ENCODE measurements around the gene PDE5A. TPM values are rescaled to one million over a fixed set of nuclear protein-coding genes. Genes with fewer than 3 reads are reported as not detected.

PDE5A gene
- total and polyA plus RNA-seq, 12 donors: 1.5 to 17.4 (median 9.9) TPM

DNA sequence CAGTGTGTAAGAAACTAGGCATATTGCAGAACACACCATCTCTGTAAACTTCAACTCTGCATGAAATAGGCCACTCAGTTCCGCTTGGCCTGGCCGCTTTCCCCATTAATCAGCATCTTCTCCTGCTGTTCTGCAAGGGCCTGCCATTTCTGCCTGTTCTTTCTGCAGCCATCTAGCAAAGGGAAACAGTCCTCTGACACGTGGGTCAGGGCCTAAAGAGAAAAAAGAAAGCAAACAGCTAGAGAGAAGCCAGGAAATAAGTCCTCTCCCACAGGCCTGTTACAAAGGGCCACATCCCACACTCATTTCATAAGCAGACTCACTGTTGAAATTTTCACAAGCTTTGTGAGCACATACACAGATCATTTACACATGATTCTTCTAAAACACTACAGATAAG, 130.1 kb downstream of the PDE5A start:
- intact Hi-C loops (cut with DNase I): loop anchor here in 2 of 10 donors (10.0 kb wide), 1 partner anchor 184 kb away; no protein-coding TSS in a partner anchor
- WGBS, 2 donors: 50 to 61% methylated on average over 3 of the region's 3 CpGs

DNA sequence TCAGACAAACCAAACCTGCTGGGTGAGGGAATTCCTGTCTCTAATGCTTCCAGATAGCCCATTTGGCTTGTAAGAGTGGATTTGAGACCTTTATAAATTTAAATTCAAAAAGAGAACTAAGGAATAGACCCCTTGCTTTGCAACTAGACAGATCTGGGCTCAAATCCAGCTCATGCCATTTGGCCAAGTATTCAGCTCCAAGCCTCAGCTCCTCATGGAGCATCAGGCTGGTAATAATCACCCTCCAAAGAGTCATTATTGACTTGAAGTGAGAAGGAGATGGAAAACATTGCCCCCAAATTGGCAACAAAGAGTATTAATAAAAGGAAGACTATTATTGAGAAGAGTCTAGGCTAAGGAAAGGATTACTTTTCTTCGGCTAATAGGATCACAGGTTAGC, 134.7 kb downstream of the PDE5A start:
- Histone ChIP-seq H3K27ac (no peak overlapping the region), H3K36me3 (peaks cover 0 to 67% (median 20%) of the 10 kb centered on the region in 9 donors), H3K9me3 (no peaks in the 10 kb centered on the region), H3K27me3 (no peaks in the 10 kb centered on the region), H3K4me1 (no peaks in the 10 kb centered on the region), H3K4me3 (no peak overlapping the region)
- 91 to 97% methylated on average over 1 of the region's 1 CpG for WGBS, 2 donors
- intact Hi-C loops (cut with DNase I): loop anchor here in 3 of 10 donors (5.0 to 10.0 kb wide), 2 partner anchors 179 to 182 kb away; no protein-coding TSS in a partner anchor
- ATAC-seq: no peak
- DNase-seq: no peak
- TF ChIP-seq, protein P1, sequence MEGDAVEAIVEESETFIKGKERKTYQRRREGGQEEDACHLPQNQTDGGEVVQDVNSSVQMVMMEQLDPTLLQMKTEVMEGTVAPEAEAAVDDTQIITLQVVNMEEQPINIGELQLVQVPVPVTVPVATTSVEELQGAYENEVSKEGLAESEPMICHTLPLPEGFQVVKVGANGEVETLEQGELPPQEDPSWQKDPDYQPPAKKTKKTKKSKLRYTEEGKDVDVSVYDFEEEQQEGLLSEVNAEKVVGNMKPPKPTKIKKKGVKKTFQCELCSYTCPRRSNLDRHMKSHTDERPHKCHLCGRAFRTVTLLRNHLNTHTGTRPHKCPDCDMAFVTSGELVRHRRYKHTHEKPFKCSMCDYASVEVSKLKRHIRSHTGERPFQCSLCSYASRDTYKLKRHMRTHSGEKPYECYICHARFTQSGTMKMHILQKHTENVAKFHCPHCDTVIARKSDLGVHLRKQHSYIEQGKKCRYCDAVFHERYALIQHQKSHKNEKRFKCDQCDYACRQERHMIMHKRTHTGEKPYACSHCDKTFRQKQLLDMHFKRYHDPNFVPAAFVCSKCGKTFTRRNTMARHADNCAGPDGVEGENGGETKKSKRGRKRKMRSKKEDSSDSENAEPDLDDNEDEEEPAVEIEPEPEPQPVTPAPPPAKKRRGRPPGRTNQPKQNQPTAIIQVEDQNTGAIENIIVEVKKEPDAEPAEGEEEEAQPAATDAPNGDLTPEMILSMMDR (IDR thresholded peaks at IDR 0.05): no peak

More for the DNA sequence above, 130.1 kb downstream of the PDE5A start:
- DNase-seq: peak; percentile 20 to 28
- H3K9me3 ChIP-seq: no peaks in the 10 kb centered on the region
- ATAC-seq: peak in 7 of 8 donors; percentile 47 to 72 (median 63)
- H3K36me3 ChIP-seq: peaks cover 0 to 100% (median 30%) of the 10 kb centered on the region in 9 donors
- no peaks in the 10 kb centered on the region for H3K27me3 ChIP-seq
- no peaks in the 10 kb centered on the region for H3K4me1 ChIP-seq
- no peak overlapping the region for H3K4me3 ChIP-seq
- TF ChIP-seq, protein P1 (IDR thresholded peaks at IDR 0.05): no peak
- H3K27ac ChIP-seq: peak overlapping the region in 6 of 10 donors; percentile 3 to 51 (median 22)

DNA sequence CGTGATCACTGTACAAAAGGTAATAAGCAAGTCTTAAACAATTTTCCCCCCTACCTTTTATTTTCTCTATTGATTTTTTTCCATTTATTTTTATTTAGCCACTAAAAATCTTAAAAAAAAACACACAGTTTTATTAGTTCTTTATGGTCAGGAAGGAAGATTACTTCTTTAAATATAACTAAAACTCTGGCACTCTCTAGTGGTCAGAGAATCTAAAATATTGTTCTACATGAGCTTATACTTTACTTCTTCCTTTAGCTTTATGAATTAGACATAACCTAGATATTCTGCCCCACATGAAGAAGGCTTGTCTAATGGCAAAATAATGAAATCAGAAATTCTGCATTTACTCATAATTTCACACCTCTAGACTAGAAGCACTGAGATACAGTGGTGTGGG, 135.2 kb downstream of the PDE5A start:
- H3K27ac ChIP-seq: no peak overlapping the region
- H3K36me3 ChIP-seq: peaks cover 0 to 67% (median 16%) of the 10 kb centered on the region in 9 donors
- ATAC-seq: no peak
- no peaks in the 10 kb centered on the region for H3K27me3 ChIP-seq
- intact Hi-C loops (cut with DNase I): loop anchor here in 3 of 10 donors (5.0 to 10.0 kb wide), 2 partner anchors 179 to 181 kb away; no protein-coding TSS in a partner anchor
- no peaks in the 10 kb centered on the region for H3K4me1 ChIP-seq
- no peak for DNase-seq
- no peak overlapping the region for H3K4me3 ChIP-seq
- WGBS, 2 donors: 98 to 100% methylated on average over 1 of the region's 1 CpG
- no peaks in the 10 kb centered on the region for H3K9me3 ChIP-seq
- TF ChIP-seq, protein P1 (IDR thresholded peaks at IDR 0.05): peak in 5 of 9 donors; percentile 15 to 40 (median 26)

DNA sequence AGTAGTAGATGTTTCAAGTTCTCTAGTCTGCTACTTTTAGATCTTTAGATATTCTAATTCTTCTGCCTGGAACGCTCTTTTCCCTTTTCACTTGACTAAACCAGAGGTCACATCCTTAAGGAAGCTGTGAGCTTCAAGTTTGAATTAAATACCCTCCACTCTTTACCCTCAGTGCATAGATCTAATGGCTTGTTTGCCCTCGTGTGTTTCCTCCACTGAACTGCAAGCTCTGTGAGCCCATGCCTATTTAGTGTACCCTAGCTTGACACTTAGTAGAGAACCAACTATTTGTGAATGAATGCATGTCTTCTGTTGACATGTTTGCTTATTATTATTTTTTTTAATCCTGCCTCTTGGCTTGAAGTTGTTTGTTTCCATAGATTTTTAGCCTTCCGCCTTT, 138.3 kb downstream of the PDE5A start:
- intact Hi-C loops (cut with DNase I): loop anchor here in 3 of 10 donors (5.0 to 10.0 kb wide), 2 partner anchors 176 to 178 kb away; no protein-coding TSS in a partner anchor
- peak in 1 of 8 donors; percentile 51 for ATAC-seq
- TF ChIP-seq, protein P1 (IDR thresholded peaks at IDR 0.05): peak in 6 of 9 donors; percentile 9 to 40 (median 22)
- DNase-seq: no peak
- Histone ChIP-seq H3K9me3 (no peaks in the 10 kb centered on the region), H3K36me3 (peaks cover 0 to 39% (median 6%) of the 10 kb centered on the region in 9 donors), H3K4me3 (no peak overlapping the region), H3K4me1 (no peaks in the 10 kb centered on the region), H3K27me3 (no peaks in the 10 kb centered on the region), H3K27ac (no peak overlapping the region)
- 54 to 62% methylated on average over 3 of the region's 3 CpGs for WGBS, 2 donors
